GM18508 (cell line): Measurements from ENCODE around the gene TGOLN2.
"Not testable (repeated sequence)": the region's sequence is repeated elsewhere in the genome, so short reads cannot be mapped to it uniquely, and the experiment has no call there.

Experiments used
- ATAC-seq: cut with Tn5 transposase; IDR thresholded peaks from one replicate; pipeline ENCODE4 v1.9.1; 2021; ENCODE audit warnings: moderate number of reproducible peaks; ENCODE audit not compliant: insufficient read depth, unreplicated experiment

Gene TGOLN2

DNA sequence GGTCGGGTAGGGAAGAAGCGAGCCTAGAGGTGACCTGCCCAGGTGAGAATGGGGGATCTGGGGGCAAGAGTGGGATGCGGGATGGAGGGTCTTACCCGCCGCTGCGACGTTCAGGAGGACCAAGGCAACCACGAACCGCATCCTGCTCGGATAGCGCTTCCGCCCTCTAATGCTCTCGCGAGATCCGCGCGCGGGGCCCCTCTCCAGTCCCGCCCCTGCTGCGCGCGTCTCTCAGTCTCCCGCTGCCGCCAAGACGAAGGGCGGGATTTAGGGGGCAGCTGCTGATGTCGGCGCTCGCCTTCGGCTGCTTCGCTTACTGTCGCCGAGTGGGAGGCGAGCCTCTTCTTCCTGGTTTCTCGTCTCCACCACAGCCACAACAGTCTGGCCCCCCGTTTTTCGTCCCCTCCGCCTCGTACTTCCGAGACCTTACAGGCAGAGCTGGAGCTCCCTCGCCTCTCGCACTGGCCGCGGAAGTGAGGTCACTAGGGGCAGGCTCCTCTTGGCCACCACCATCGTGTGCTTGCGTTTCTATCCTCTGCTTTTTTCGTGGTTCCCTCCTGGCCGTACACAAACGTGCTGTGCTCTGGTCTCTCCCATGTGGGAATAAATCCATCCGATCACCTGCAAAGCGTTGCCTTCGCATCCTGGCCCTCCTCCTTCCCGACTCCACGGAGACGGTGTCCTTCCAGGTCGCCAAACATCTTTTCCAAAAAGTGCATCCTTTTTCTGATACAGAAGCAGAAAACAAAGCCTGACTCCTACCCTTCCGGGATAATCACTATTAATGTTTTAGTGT is at the start of gene TGOLN2:
TSS of gene TGOLN2 (minus strand) at position 168 of the 796 bp plus-strand sequence. CDS start at position 141, 27 bp downstream.
- ATAC-seq = peak; percentile 54

DNA sequence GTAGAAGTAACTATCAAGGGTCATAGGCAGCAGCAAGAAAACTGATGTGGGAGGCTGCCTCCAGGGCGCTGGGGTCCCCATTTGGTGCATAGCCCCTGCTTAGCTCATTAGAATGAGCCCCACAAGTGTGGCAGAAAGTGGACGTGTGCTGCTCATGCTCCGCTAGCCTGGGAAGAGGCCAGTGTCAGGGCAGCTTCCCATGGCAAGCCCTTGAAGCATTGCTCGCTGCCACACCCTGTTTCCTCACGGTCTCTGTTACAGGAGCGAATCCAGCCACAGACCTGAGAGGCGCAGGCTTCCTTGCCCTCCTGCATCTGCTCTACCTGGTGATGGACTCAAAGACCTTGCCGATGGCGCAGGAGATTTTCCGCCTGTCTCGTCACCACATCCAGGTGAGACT is 49.3 kb upstream of the TGOLN2 start:
- no peak for ATAC-seq

DNA sequence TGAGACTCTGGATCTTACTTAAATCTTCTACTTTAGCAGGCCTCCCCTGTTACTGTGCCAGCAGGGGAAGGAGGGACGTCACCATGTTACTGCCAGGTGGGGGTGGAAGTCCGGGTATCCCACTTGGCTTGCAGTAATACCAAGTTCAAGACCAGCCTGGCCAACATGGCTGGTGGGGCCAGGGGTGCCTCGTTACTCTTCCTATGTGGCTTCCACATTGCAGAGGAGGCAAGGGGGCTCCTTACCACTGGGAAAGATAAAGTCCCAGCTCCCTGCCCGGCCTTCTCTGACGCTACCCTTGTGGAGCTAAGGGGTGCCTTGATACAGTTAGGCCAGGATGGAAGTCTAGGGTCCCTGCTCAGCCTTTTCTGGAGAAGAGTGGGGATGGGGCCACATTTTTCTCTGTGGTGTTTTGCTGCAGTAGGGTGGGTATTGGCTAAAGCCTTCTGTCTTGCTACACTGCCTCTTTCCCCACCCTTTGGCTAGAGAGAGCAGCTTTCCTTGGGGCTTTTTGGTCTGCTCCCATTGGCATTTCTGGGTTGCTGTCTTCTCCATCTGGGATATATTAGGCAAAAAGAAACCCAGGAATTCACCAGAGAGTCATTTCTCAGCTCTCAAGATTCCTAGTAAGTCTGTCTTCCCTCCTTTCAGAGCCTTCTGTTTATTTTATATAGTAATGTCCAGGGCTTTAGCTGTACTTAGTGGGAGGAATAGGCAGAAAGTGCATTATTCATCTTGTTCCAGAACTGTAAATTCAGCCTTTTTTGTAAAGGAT is 48.7 kb upstream of the TGOLN2 start:
- ATAC-seq = no peak

DNA sequence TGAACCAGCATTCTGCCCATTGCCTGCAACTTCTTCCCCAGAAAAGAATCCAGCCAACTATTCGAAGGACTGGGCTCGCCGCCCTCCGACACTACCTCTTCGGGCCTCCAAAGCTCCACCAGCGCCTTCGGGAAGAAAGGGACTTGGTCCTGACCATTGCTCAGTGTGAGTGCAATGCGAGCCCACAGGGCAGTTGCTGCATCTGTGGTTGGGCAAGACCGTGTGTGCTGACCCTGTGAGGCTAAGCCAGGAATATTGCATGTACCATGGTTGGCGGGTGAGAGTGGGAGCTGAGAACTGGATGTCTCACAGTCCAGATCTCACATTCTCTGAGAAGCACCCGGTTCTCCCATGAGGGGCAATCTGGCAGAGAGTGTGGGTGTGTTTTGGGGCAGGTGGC is 43.3 kb upstream of the TGOLN2 start:
- no peak for ATAC-seq

- ATAC-seq = no peak
Observed at GRCh38 chr2:85369500-85369899, 41.7 kb upstream of the TGOLN2 start.

GRCh38 chr2:85368921-85369320 is 41.1 kb upstream of the TGOLN2 start:
- ATAC-seq = no peak

GRCh38 chr2:85367180-85367579 is 39.4 kb upstream of the TGOLN2 start:
- no peak for ATAC-seq

DNA sequence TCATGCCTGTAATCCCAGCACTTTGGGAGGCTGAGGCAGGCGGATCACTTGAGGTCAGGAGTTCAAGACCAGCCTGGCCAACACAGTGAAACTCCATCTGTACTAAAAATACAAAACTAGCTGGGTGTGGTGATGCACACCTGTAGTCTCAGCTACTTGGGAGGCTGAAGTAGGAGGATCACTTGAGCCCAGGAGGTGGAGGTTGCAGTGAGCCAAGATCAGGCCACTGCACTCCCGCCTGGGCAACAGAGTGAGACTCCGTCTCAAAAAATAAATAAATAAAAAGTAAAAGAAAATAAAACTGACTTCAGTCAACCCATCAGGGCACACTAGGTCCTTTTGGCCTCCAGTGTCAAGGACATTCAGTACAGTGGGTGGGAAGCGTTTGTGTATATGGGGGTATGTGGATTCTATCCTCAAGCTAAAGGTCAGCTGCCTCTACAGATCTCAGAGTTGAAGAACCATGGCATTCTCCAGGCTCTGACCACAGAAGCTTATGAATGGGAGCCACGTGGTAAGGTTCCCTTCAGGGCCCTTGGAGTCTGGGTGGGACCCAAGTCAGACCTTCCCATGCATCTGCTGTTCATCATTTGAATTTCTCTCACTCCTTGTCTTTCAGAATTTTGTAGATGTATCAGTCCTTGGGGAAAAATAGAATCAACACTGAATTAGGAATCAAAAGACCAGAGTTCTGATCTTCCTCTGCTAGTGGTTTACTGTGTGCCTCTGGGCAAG is 35.0 kb upstream of the TGOLN2 start:
- not testable (repeated sequence) for ATAC-seq

- ATAC-seq = no peak
Observed at GRCh38 chr2:85357736-85358135, 29.9 kb upstream of the TGOLN2 start.

DNA sequence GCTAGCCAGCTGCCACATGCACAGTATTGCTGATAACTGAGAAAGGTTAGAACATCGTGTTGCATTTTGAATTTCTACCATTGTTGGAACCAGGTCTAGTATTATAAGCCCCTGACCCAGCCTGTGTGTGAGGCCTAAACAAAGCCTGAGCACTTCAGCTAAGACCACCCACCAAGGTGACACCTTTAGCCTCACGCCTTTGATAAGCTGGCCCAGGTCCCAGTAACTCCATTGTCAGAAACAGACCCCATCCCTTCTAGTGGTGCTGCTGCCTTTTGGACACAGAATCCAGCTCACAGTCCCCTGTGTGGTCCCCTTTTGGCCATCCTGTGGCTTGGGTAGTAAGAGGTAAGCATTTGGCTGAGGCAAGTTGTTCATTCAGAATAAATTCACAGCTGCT is 28.4 kb upstream of the TGOLN2 start:
- no peak for ATAC-seq

DNA sequence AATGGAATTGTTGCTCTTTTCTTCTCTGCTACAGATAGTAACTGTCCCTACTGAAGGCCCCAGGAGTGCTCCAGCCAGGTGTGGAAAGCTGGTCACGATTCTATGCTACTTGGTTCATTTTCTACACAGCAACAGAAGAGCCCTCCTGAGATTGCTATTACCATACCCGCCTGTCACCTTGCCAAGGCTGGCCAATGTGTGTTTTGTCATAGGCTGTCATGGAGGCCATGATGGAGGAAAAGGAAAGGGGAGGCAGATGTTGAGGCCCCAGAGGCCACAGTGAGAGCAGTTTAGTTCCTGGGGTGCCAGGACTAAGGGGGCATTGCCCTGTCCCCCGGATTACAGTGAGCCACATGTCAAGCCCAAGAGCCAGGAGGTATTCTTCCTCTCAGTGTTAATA is 27.7 kb upstream of the TGOLN2 start:
- ATAC-seq = no peak

DNA sequence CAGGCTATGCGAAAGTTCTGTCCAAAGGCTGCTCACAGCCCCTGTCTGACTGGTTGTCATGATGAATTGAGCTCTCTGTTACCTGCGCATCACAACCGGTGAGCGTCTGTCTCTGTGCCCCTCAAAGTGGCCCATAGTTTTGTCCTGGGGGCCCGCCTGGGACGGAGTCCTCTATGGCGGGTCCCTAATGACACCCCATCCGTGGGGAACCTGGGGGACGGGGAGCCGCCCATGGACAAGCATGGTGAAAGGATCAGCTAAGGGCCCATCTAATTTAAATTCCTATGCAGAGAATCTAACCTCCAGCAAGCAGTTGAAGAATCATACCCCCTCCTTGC is 27.3 kb upstream of the TGOLN2 start:
- peak; percentile 15 for ATAC-seq

DNA sequence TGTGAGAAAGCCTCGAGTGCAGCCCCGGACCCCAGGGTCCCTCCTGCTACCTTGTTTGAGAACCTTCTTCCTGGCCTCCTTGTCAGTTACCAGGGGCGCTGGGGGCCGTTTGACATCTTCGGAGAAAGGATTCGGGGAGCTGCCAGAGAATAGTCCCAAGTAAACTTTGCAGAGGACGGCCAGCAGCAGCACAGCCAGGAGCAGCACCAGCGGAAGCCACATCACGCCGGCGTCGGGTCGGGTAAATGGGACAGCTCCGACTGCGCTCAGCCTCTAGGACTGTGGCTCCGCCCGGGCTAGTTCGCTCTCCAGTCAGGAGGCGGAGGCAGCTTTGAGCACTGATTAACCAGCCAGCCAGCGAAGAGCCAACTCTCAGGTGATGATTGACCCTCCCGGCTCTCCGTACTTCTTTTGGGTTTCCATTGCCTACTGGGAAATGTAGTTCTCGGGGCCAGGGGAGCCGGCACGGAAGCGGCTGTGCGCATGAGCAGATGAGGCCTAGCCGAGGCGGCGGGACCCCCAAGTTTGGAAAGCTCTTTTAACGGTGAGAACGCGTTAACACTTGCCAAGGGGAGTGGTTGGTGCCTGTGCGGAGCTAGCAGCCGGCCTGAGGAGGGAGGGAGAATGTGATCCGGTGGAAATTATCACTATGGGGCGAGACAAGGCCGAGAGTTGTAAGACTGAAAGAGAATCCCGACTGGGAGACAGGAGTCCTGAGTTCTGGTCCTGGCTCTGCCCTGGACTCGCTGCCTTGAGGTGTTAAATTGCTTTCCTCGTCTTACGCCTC is 26.7 kb upstream of the TGOLN2 start, which contains the start of the genes ELMOD3 and RETSAT:
TSS of gene ELMOD3 (plus strand) at position 484 of the 787 bp plus-strand sequence. CDS start 2,430 bp downstream, outside the sequence.
TSS of gene RETSAT (minus strand) at position 243 of the 787 bp plus-strand sequence. CDS start at position 222, 21 bp downstream.
- ATAC-seq = peak; percentile 88

- ATAC-seq = no peak
Observed at GRCh38 chr2:85353876-85354285, 26.1 kb upstream of the TGOLN2 start.

- no peak for ATAC-seq
Observed at GRCh38 chr2:85347599-85347998, 19.8 kb upstream of the TGOLN2 start.

DNA sequence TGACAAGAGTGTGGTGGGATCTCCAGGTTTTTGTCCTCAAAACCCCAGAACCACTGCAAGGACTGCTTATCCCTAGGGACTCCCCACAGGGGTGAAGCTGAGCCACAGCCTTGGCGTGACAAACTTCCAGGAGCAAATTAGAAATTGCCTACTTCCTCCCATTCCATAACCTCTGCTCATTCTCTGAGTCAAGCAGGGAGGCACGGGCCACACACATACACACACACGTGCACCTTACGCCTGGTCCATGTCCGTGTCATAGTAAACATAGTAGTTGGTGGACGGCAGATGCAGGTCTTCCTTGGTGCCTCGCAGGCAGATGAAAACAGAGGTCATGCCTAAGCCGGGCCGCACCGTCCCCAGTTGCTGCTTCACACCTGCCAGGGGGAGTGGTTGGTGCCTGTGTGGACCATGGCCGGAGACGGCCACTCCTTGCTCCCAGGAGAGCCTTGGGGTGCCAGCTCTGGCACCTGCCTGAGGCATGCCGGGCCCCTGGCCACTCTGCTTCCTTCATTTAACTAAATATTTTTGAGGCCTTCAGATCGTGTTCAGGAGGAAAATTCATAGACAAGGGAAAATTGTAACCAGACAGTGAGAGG is 16.7 kb upstream of the TGOLN2 start:
- no peak for ATAC-seq

DNA sequence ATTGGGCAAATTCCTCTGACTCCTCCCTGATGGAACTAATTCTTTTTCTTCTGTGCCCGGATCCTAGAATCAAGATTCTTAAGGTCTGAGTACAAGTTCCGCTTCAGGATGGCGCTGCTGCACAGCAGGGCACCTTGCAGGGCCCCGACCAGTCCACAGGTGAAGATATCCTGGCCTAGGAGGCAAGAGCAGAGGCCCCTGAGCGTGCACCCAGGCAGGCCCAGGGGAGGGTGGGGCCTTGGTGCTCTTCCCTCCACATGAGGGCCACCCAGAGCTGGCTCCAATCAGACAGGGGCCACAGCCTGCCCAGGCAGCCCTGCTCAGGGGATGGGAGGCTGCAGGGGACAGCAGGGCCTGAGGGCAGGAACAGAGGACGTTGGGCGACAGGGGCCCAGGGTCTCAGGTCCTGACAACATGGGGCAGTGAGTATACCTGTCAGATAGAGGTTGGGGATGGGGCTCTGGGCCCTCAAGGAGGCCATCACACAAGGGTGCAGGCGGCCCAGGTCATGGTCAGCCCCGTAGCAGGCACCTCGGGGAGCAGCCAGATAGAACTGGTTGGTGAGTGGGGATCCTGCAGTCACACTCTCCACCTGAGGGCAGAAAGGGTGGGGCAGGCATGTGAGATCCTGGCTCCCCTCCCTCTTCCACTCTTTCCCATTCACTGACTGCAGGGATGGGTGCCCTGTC is 15.6 kb upstream of the TGOLN2 start:
- ATAC-seq = not testable (repeated sequence)

DNA sequence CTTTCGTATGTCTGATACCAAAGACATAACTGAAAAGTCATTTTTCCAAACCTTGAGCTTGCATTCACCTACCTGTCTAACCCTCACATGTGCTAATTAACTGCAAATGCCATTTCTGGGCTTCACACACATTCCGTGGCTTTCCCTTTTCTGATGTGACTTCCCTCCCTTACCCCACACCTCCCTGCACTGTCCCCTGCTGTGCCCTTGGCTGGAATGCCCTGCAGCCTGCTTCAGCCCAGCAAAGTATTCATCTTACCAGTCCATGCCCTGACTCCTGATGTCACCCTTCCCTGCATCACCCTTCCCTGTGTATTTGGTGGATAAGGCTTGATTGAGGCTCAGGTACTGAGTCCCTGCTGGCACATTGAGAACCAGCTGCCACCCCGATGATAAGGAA is 14.4 kb upstream of the TGOLN2 start:
- no peak for ATAC-seq
